Measurements from ENCODE around the gene PRKD1.

- TF ChIP-seq POLR2A (IDR thresholded peaks at IDR 0.05) (no peak), CTCF (IDR thresholded peaks at IDR 0.05) (no peak)
These were observed 358.5 kb downstream of the PRKD1 start for GRCh38 chr14:29569194-29569593.

Measured in right lobe of liver (tissue), 4 donors.